Neural cell (in vitro differentiated cells): ENCODE measurements around the gene ALPI. TPM values are rescaled to one million over a fixed set of nuclear protein-coding genes. Genes with fewer than 3 reads are reported as not detected.

Experiments used
- H2AFZ ChIP-seq: fragments of 200-600, 300-800 bp; sonication (generic), shearing (Covaris generic); 2 replicates; pipeline ENCODE4 v1.6.0; 2014; ENCODE audit warnings: low read depth, mild to moderate bottlenecking, antibody characterized with exemption, low read length, moderate library complexity
- H3F3A ChIP-seq: fragments of 200-600 bp; shearing (Covaris generic); 2 replicates; pipeline ENCODE4 v1.6.1; 2016; ENCODE audit warnings: mild to moderate bottlenecking, moderate library complexity, mixed read lengths, antibody characterized with exemption, low read length; ENCODE audit not compliant: insufficient read depth, poor library complexity, severe bottlenecking
- H3K27ac ChIP-seq: fragments of 200-600, 300-800 bp; sonication (generic), shearing (Covaris generic); 2 replicates; pipeline ENCODE4 v1.5.1; 2014; ENCODE audit warnings: mild to moderate bottlenecking, low read length, moderate library complexity
- H3K27me3 ChIP-seq: fragments of 300-800, 200-600 bp; sonication (generic), shearing (Covaris generic); 2 replicates; pipeline ENCODE4 v1.6.0; 2014; ENCODE audit warnings: mild to moderate bottlenecking, low read depth, low read length, moderate library complexity; ENCODE audit not compliant: insufficient read depth
- H3K36me3 ChIP-seq: fragments of 300-800, 200-600 bp; sonication (generic), shearing (Covaris generic); 2 replicates; pipeline ENCODE4 v1.5.1; 2014; ENCODE audit warnings: mild to moderate bottlenecking, antibody characterized with exemption, low read length, moderate library complexity; ENCODE audit not compliant: insufficient read depth
- H3K4me2 ChIP-seq: fragments of 300-800, 200-600 bp; sonication (generic), shearing (Covaris generic); 2 replicates; pipeline ENCODE4 v1.6.0; 2014; ENCODE audit warnings: mild to moderate bottlenecking, low read length
- H3K4me3 ChIP-seq: fragments of 300-800, 200-600 bp; sonication (generic), shearing (Covaris generic); 2 replicates; pipeline ENCODE4 v1.5.1; 2014; ENCODE audit warnings: mild to moderate bottlenecking, low read length, moderate library complexity
- H3K79me2 ChIP-seq: fragments of 200-600 bp; shearing (Covaris generic); replicated peaks from 2 replicates; pipeline ENCODE4 v1.6.0; 2014; ENCODE audit warnings: mild to moderate bottlenecking, low read length, moderate library complexity; ENCODE audit not compliant: insufficient read depth
- H3K9ac ChIP-seq: fragments of 300-800, 200-600 bp; sonication (generic), shearing (Covaris generic); 2 replicates; pipeline ENCODE4 v1.6.1; 2016; ENCODE audit warnings: mild to moderate bottlenecking, low read length, mixed read lengths
- H3K9me2 ChIP-seq: fragments of 200-600 bp; shearing (Covaris generic); 2 replicates; pipeline ENCODE4 v1.6.1; 2016; ENCODE audit warnings: mild to moderate bottlenecking, low read length, mixed read lengths; ENCODE audit not compliant: insufficient read depth
- H3K9me3 ChIP-seq: fragments of 200-600, 300-800 bp; sonication (generic), shearing (Covaris generic); 2 replicates; pipeline ENCODE4 v1.6.1; 2016; ENCODE audit warnings: mild to moderate bottlenecking, mixed run types, low read length, moderate library complexity, mixed read lengths
- H4K20me1 ChIP-seq: fragments of 200-600 bp; shearing (Covaris generic); 2 replicates; pipeline ENCODE4 v1.6.1; 2016; ENCODE audit warnings: mild to moderate bottlenecking, mixed run types; ENCODE audit not compliant: insufficient read depth
- CTCF ChIP-seq: fragments of 450-650 bp; IDR thresholded peaks from 2 replicates; pipeline ENCODE4 v1.5.1; 2014; ENCODE audit warnings: antibody characterized with exemption, mild to moderate bottlenecking, moderate library complexity; ENCODE audit not compliant: poor library complexity, severe bottlenecking
- EP300 ChIP-seq: fragments of 450-650 bp; conservative IDR thresholded peaks from 2 replicates; pipeline ENCODE4 v1.6.1; 2014; ENCODE audit warnings: antibody characterized with exemption, mild to moderate bottlenecking, moderate library complexity; ENCODE audit not compliant: poor library complexity, severe bottlenecking
- EZH2 ChIP-seq: fragments of 200-600, 300-800 bp; shearing (Covaris generic), sonication (generic); IDR thresholded peaks from 2 replicates; pipeline ENCODE4 v1.6.1; 2014; ENCODE audit warnings: antibody characterized with exemption, low read length, borderline replicate concordance, mild to moderate bottlenecking; ENCODE audit not compliant: insufficient read depth, poor library complexity, severe bottlenecking
- MXI1 ChIP-seq: fragments of 450-650 bp; conservative IDR thresholded peaks from 2 replicates; pipeline ENCODE4 v1.6.1; 2014; ENCODE audit warnings: antibody characterized with exemption, mild to moderate bottlenecking; ENCODE audit not compliant: poor library complexity, severe bottlenecking
- POLR2AphosphoS5 ChIP-seq: IDR thresholded peaks from 2 replicates; pipeline ENCODE4 v1.6.1; 2012
- RAD21 ChIP-seq: fragments of 450-650 bp; conservative IDR thresholded peaks from 2 replicates; pipeline ENCODE4 v1.6.1; 2014; ENCODE audit warnings: antibody characterized with exemption, mild to moderate bottlenecking, moderate library complexity
- REST ChIP-seq: IDR thresholded peaks from 2 replicates; pipeline ENCODE4 v1.6.1; 2012; ENCODE audit warnings: borderline replicate concordance
- SMC3 ChIP-seq: fragments of 450-650 bp; conservative IDR thresholded peaks from 2 replicates; pipeline ENCODE4 v1.6.1; 2014; ENCODE audit warnings: antibody characterized with exemption, mild to moderate bottlenecking, moderate library complexity; ENCODE audit not compliant: poor library complexity
- TAF1 ChIP-seq: IDR thresholded peaks from 2 replicates; pipeline ENCODE4 v1.6.1; 2012; ENCODE audit warnings: low read depth
- polyA plus RNA-seq: library from polyadenylated mRNA; depleted of rRNA; stranded (reverse); fragments of >200 nt; gene quantifications from 2 replicates; pipeline ENCODE4 v1.2.3, GENCODE V29; 2014

ALPI gene
- polyA plus RNA-seq, 1 donor from 2014 or later: not detected

GRCh38 chr2:232411901-232412629 lies 43.9 kb upstream of the ALPI start:
- Histone ChIP-seq H3K9me3 (no peaks in the 10 kb centered on the region), H3K27ac (no peak overlapping the region), H3K9ac (no peak overlapping the region), H3K36me3 (no peaks in the 10 kb centered on the region), H3F3A (no peaks in the 10 kb centered on the region), H3K79me2 (no peaks in the 10 kb centered on the region), H4K20me1 (no peaks in the 10 kb centered on the region), H2AFZ (no peak overlapping the region), H3K27me3 (peaks cover 6% of the 10 kb centered on the region), H3K9me2 (no peaks in the 10 kb centered on the region), H3K4me2 (no peak overlapping the region), H3K4me3 (no peak overlapping the region)
- TF ChIP-seq EP300 (no peak), RAD21 (no peak), SMC3 (no peak)

GRCh38 chr2:232412986-232413385 lies 43.0 kb upstream of the ALPI start:
- H3K27me3 ChIP-seq: peaks cover 15% of the 10 kb centered on the region
- H3K9me3 ChIP-seq: no peaks in the 10 kb centered on the region
- no peaks in the 10 kb centered on the region for H3K36me3 ChIP-seq
- H3K79me2 ChIP-seq: no peaks in the 10 kb centered on the region
- no peaks in the 10 kb centered on the region for H3K9me2 ChIP-seq
- no peak overlapping the region for H3K4me3 ChIP-seq
- TF ChIP-seq POLR2AphosphoS5: no peak
- TF ChIP-seq EP300: no peak
- TF ChIP-seq SMC3: no peak
- TF ChIP-seq TAF1: no peak
- TF ChIP-seq MXI1: no peak
- no peak for TF ChIP-seq EZH2
- TF ChIP-seq CTCF: no peak
- TF ChIP-seq RAD21: no peak
- no peak for TF ChIP-seq REST
- H3K27ac ChIP-seq: no peak overlapping the region
- H2AFZ ChIP-seq: no peak overlapping the region
- H3K9ac ChIP-seq: no peak overlapping the region
- H3K4me2 ChIP-seq: no peak overlapping the region
- H3F3A ChIP-seq: no peaks in the 10 kb centered on the region
- no peaks in the 10 kb centered on the region for H4K20me1 ChIP-seq
